Amniotic epithelial cell (primary cell): Measurements from ENCODE around the gene ZNF169.
"Not testable (repeated sequence)": the region's sequence is repeated elsewhere in the genome, so short reads cannot be mapped to it uniquely, and the experiment has no call there.

Source experiments
- DNase-seq: peaks from one replicate; pipeline ENCODE4 v3.0.0-alpha.2; 2010; ENCODE audit warnings: low read depth

ZNF169 gene

DNA sequence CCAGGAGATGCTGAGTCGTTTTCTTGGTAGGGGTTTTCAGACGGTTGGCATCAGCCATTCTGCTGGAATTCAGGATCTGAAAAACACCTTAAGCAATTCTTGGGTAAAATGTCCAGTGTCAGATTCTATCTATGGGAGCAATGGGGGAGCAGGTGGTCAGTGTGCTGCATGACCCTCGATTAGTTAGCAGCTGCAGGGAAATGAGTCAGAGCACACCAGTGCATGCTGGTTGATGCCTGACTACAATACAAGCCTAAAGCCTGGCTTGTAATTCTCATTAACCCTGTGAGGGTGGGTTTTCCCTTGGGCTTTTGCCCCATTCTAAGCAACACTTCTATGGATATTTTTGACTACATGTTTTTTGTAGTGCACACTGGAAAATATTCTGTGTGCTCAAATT lies 89.7 kb downstream of the ZNF169 start:
- DNase-seq: not testable (repeated sequence)
